GM12873 (cell line): Measurements from ENCODE around the gene BMPER.

Experiments
- CTCF ChIP-seq: IDR thresholded peaks from 2 replicates; pipeline ENCODE4 v1.5.1; 2012; ENCODE audit warnings: low read depth, mild to moderate bottlenecking, moderate library complexity, low read length, control low read depth; ENCODE audit not compliant: insufficient read depth; ENCODE audit errors: missing control alignments

BMPER gene

GRCh38 chr7:33939121-33939520 is 33.8 kb downstream of the BMPER start:
- no peak for TF ChIP-seq CTCF

GRCh38 chr7:33940503-33940902 is 35.2 kb downstream of the BMPER start:
- no peak for TF ChIP-seq CTCF

- no peak for TF ChIP-seq CTCF
These were observed 36.1 kb downstream of the BMPER start for GRCh38 chr7:33941418-33941817.

- TF ChIP-seq CTCF, result no peak
These were observed 40.9 kb downstream of the BMPER start for GRCh38 chr7:33946094-33946699.

GRCh38 chr7:33950047-33950714 is 44.8 kb downstream of the BMPER start:
- TF ChIP-seq CTCF, result no peak

GRCh38 chr7:33952824-33953223 is 47.5 kb downstream of the BMPER start:
- no peak for TF ChIP-seq CTCF

- TF ChIP-seq CTCF, result no peak
These were observed 52.8 kb downstream of the BMPER start for GRCh38 chr7:33958104-33958503.
